ENCODE data around the gene AKAP1.

The AKAP1 gene

DNA sequence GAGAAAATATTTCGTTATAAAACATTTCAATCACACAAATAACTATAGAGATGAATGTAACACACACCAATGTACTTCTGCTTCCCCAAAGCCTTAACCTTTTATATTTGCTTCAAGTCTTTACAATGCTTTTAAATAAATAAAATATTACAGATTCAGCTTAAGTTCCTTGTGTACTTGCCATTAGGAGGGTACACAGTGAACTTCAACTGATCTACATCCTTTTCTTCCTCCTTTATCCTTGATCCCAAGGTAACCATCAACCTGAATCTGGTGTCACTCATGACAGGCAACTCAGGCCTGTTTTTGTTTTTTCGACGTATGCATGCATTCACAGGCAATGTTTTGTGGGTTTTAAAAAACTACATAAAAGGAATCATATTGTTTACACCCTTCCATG lies 9.3 kb upstream of the AKAP1 start:
- TF ChIP-seq CTCF (conservative IDR thresholded peaks at IDR 0.05): no peak
- H3K27ac ChIP-seq: peak overlapping the region; percentile 83

GRCh38 chr17:57077000-57077399 lies 8.0 kb upstream of the AKAP1 start:
- peak overlapping the region; percentile 83 for H3K27ac ChIP-seq
- no peak for TF ChIP-seq CTCF (conservative IDR thresholded peaks at IDR 0.05)

DNA sequence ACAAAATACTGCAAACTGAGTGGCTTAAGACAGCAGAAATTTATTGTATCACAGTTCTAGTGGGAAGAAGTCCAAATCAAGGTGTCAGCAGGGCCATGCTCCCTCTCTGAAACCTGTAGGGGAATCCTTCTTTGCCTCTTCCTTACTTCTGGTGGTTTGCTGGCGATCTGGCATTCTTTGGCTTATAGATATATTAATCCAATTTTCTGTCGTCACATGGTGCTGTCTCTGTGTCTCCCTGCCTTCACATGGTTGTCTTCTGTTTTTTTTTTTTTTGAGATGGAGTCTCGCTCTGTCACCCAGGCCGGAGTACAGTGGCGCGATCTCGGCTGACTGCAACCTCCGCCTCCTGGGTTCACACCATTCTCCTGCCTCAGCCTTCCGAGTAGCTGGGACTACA lies 6.8 kb upstream of the AKAP1 start:
- H3K27ac ChIP-seq: no peak overlapping the region
- TF ChIP-seq CTCF (conservative IDR thresholded peaks at IDR 0.05): no peak

GRCh38 chr17:57080718-57081117 lies 4.3 kb upstream of the AKAP1 start:
- no peak overlapping the region for H3K27ac ChIP-seq

GRCh38 chr17:57082441-57082840 lies 2.6 kb upstream of the AKAP1 start:
- no peak for TF ChIP-seq CTCF (conservative IDR thresholded peaks at IDR 0.05)
- no peak overlapping the region; the same call in 1 of the 2 replicates for H3K27ac ChIP-seq

More at GRCh38 chr17:57080718-57081117, 4.3 kb upstream of the AKAP1 start:
- no peak for TF ChIP-seq CTCF (conservative IDR thresholded peaks at IDR 0.05)

DNA sequence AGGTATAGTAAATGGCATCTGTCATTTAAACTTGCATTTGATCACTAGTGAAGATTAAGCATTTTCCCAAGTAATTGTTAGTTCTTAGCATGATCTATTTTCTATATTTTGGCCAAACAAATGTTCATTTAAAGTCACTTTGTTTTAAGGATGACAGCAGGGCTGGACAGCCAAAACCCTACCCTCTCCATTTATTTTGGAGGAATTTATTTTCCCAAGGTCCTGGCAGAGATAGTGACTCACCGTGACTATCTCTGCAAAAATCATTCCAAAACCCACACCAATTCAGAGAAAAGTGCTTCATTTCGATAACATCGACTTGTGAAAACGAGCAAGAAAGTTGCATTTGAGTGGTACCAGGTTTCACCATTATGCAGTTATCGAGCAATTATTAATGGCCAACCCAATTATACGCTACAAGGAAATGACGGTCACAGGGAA lies 665 bp upstream of the AKAP1 start:
- H3K27ac ChIP-seq: peak overlapping the region; percentile 94
- no peak for TF ChIP-seq CTCF (conservative IDR thresholded peaks at IDR 0.05)

DNA sequence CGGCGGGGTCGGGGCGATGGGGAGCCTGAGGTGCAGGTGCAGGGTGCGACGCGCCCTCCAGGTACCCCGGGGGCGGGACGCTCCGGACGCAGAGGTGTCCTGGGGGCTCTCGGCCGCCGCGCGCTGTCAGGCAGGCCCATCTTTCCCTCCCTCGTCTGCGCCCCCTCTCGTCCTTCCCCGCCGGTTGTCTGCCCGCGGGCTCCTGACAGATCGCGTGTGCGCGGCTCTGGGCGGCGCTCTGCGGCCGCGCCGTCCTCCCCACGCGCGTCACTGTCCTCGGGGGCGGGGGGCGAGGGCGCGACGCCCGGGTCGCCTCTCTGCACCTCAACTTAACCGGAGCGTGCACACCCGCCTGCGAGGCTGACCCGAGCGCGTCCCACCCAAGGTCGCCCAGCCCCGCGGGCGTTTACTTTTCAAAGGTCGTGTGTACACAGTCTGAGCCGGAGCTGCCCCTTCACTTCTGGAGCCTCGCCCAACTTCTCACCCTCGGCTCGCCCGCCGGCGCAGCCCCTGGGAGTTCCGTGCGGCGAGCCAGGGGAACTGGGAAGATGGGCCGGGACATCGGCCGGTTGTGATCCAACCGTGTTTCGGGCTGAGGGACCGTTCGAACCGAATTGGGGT lies 512 bp downstream of the AKAP1 start:
- peak overlapping the region; percentile 94 for H3K27ac ChIP-seq
- peak; percentile 4; the same call in 1 of the 2 replicates for TF ChIP-seq CTCF (conservative IDR thresholded peaks at IDR 0.05)

Data from VCaP (cell line).